Neural cell (in vitro differentiated cells): ENCODE results near the gene TMCO4. TPM values are rescaled to one million over a fixed set of nuclear protein-coding genes. Genes with fewer than 3 reads are reported as not detected.
A peak's percentile ranks its signal among the peaks of the same experiment; 100 is the strongest.

Source experiments
- H2AFZ ChIP-seq: fragments of 200-600, 300-800 bp; sonication (generic), shearing (Covaris generic); 2 replicates; pipeline ENCODE4 v1.6.0; 2014; ENCODE audit warnings: low read depth, mild to moderate bottlenecking, antibody characterized with exemption, low read length, moderate library complexity
- H3F3A ChIP-seq: fragments of 200-600 bp; shearing (Covaris generic); 2 replicates; pipeline ENCODE4 v1.6.1; 2016; ENCODE audit warnings: mild to moderate bottlenecking, moderate library complexity, mixed read lengths, antibody characterized with exemption, low read length; ENCODE audit not compliant: insufficient read depth, poor library complexity, severe bottlenecking
- H3K27ac ChIP-seq: fragments of 200-600, 300-800 bp; sonication (generic), shearing (Covaris generic); 2 replicates; pipeline ENCODE4 v1.5.1; 2014; ENCODE audit warnings: mild to moderate bottlenecking, low read length, moderate library complexity
- H3K27me3 ChIP-seq: fragments of 300-800, 200-600 bp; sonication (generic), shearing (Covaris generic); 2 replicates; pipeline ENCODE4 v1.6.0; 2014; ENCODE audit warnings: mild to moderate bottlenecking, low read depth, low read length, moderate library complexity; ENCODE audit not compliant: insufficient read depth
- H3K36me3 ChIP-seq: fragments of 300-800, 200-600 bp; sonication (generic), shearing (Covaris generic); 2 replicates; pipeline ENCODE4 v1.5.1; 2014; ENCODE audit warnings: mild to moderate bottlenecking, antibody characterized with exemption, low read length, moderate library complexity; ENCODE audit not compliant: insufficient read depth
- H3K4me2 ChIP-seq: fragments of 300-800, 200-600 bp; sonication (generic), shearing (Covaris generic); 2 replicates; pipeline ENCODE4 v1.6.0; 2014; ENCODE audit warnings: mild to moderate bottlenecking, low read length
- H3K4me3 ChIP-seq: fragments of 300-800, 200-600 bp; sonication (generic), shearing (Covaris generic); 2 replicates; pipeline ENCODE4 v1.5.1; 2014; ENCODE audit warnings: mild to moderate bottlenecking, low read length, moderate library complexity
- H3K79me2 ChIP-seq: fragments of 200-600 bp; shearing (Covaris generic); replicated peaks from 2 replicates; pipeline ENCODE4 v1.6.0; 2014; ENCODE audit warnings: mild to moderate bottlenecking, low read length, moderate library complexity; ENCODE audit not compliant: insufficient read depth
- H3K9ac ChIP-seq: fragments of 300-800, 200-600 bp; sonication (generic), shearing (Covaris generic); 2 replicates; pipeline ENCODE4 v1.6.1; 2016; ENCODE audit warnings: mild to moderate bottlenecking, low read length, mixed read lengths
- H3K9me2 ChIP-seq: fragments of 200-600 bp; shearing (Covaris generic); 2 replicates; pipeline ENCODE4 v1.6.1; 2016; ENCODE audit warnings: mild to moderate bottlenecking, low read length, mixed read lengths; ENCODE audit not compliant: insufficient read depth
- H3K9me3 ChIP-seq: fragments of 200-600, 300-800 bp; sonication (generic), shearing (Covaris generic); 2 replicates; pipeline ENCODE4 v1.6.1; 2016; ENCODE audit warnings: mild to moderate bottlenecking, mixed run types, low read length, moderate library complexity, mixed read lengths
- H4K20me1 ChIP-seq: fragments of 200-600 bp; shearing (Covaris generic); 2 replicates; pipeline ENCODE4 v1.6.1; 2016; ENCODE audit warnings: mild to moderate bottlenecking, mixed run types; ENCODE audit not compliant: insufficient read depth
- EP300 ChIP-seq: fragments of 450-650 bp; conservative IDR thresholded peaks from 2 replicates; pipeline ENCODE4 v1.6.1; 2014; ENCODE audit warnings: antibody characterized with exemption, mild to moderate bottlenecking, moderate library complexity; ENCODE audit not compliant: poor library complexity, severe bottlenecking
- EZH2 ChIP-seq: fragments of 200-600, 300-800 bp; shearing (Covaris generic), sonication (generic); IDR thresholded peaks from 2 replicates; pipeline ENCODE4 v1.6.1; 2014; ENCODE audit warnings: antibody characterized with exemption, low read length, borderline replicate concordance, mild to moderate bottlenecking; ENCODE audit not compliant: insufficient read depth, poor library complexity, severe bottlenecking
- MXI1 ChIP-seq: fragments of 450-650 bp; conservative IDR thresholded peaks from 2 replicates; pipeline ENCODE4 v1.6.1; 2014; ENCODE audit warnings: antibody characterized with exemption, mild to moderate bottlenecking; ENCODE audit not compliant: poor library complexity, severe bottlenecking
- POLR2AphosphoS5 ChIP-seq: IDR thresholded peaks from 2 replicates; pipeline ENCODE4 v1.6.1; 2012
- RAD21 ChIP-seq: fragments of 450-650 bp; conservative IDR thresholded peaks from 2 replicates; pipeline ENCODE4 v1.6.1; 2014; ENCODE audit warnings: antibody characterized with exemption, mild to moderate bottlenecking, moderate library complexity
- SMC3 ChIP-seq: fragments of 450-650 bp; conservative IDR thresholded peaks from 2 replicates; pipeline ENCODE4 v1.6.1; 2014; ENCODE audit warnings: antibody characterized with exemption, mild to moderate bottlenecking, moderate library complexity; ENCODE audit not compliant: poor library complexity
- TAF1 ChIP-seq: IDR thresholded peaks from 2 replicates; pipeline ENCODE4 v1.6.1; 2012; ENCODE audit warnings: low read depth
- polyA plus RNA-seq: library from polyadenylated mRNA; depleted of rRNA; stranded (reverse); fragments of >200 nt; gene quantifications from 2 replicates; pipeline ENCODE4 v1.2.3, GENCODE V29; 2014
- TF ChIP-seq, protein P1 (sequence below): IDR thresholded peaks from 2 replicates; pipeline ENCODE4 v1.6.1; 2012; ENCODE audit warnings: borderline replicate concordance
- TF ChIP-seq, protein P2 (sequence below): fragments of 450-650 bp; IDR thresholded peaks from 2 replicates; pipeline ENCODE4 v1.5.1; 2014; ENCODE audit warnings: antibody characterized with exemption, mild to moderate bottlenecking, moderate library complexity; ENCODE audit not compliant: poor library complexity, severe bottlenecking

The TMCO4 gene
- polyA plus RNA-seq, 1 donor from 2014 or later, result not detected

DNA sequence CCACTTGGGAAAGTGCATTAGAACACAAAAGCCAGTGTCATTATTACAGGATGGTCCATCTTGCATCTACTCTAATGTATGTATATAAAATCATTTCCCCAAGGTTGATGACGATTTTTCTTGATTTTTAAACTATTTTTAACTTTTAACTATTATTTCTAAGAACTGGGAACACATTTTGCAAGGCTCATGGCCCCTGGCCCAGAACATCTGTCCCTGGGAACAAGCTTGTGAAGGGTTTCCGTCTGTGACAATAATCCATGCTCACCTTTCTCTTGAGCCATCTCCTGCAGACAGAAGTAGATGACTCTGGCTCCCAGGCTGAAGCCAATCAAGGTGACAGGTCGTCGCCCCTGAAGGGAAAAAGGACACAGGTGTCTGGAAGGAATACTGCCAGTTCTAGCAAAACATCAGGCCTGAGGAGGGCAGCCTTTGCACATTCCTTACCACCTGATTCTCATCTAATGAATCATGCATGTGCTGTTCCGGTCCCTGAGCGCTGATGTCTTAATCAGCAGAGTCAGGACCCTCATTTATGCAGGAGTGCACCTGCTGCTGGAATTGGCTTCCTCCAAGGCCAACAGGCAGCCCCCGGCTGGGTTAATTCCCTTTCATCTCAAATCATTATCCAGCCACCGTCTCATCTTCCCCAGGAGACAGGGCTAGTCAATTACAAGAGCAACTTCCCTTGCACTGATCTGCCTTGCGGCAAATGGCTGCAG, 62.5 kb downstream of the TMCO4 start:
- Histone ChIP-seq H3K27me3 (no peaks in the 10 kb centered on the region), H3K9ac (no peak overlapping the region), H3K9me2 (no peaks in the 10 kb centered on the region), H3K4me3 (peak overlapping the region; percentile 47), H3K27ac (peak overlapping the region; percentile 24), H4K20me1 (no peaks in the 10 kb centered on the region), H3K9me3 (no peaks in the 10 kb centered on the region), H3K4me2 (peak overlapping the region; percentile 60), H3K36me3 (no peaks in the 10 kb centered on the region), H2AFZ (no peak overlapping the region), H3F3A (no peaks in the 10 kb centered on the region), H3K79me2 (no peaks in the 10 kb centered on the region)
- peak; percentile 72 for TF ChIP-seq EP300
- TF ChIP-seq, protein P1, sequence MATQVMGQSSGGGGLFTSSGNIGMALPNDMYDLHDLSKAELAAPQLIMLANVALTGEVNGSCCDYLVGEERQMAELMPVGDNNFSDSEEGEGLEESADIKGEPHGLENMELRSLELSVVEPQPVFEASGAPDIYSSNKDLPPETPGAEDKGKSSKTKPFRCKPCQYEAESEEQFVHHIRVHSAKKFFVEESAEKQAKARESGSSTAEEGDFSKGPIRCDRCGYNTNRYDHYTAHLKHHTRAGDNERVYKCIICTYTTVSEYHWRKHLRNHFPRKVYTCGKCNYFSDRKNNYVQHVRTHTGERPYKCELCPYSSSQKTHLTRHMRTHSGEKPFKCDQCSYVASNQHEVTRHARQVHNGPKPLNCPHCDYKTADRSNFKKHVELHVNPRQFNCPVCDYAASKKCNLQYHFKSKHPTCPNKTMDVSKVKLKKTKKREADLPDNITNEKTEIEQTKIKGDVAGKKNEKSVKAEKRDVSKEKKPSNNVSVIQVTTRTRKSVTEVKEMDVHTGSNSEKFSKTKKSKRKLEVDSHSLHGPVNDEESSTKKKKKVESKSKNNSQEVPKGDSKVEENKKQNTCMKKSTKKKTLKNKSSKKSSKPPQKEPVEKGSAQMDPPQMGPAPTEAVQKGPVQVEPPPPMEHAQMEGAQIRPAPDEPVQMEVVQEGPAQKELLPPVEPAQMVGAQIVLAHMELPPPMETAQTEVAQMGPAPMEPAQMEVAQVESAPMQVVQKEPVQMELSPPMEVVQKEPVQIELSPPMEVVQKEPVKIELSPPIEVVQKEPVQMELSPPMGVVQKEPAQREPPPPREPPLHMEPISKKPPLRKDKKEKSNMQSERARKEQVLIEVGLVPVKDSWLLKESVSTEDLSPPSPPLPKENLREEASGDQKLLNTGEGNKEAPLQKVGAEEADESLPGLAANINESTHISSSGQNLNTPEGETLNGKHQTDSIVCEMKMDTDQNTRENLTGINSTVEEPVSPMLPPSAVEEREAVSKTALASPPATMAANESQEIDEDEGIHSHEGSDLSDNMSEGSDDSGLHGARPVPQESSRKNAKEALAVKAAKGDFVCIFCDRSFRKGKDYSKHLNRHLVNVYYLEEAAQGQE, result peak; percentile 47
- peak; percentile 79 for TF ChIP-seq RAD21
- TF ChIP-seq EZH2, result no peak
- no peak for TF ChIP-seq TAF1
- TF ChIP-seq POLR2AphosphoS5, result peak; percentile 82
- peak; percentile 70 for TF ChIP-seq SMC3
- TF ChIP-seq, protein P2, sequence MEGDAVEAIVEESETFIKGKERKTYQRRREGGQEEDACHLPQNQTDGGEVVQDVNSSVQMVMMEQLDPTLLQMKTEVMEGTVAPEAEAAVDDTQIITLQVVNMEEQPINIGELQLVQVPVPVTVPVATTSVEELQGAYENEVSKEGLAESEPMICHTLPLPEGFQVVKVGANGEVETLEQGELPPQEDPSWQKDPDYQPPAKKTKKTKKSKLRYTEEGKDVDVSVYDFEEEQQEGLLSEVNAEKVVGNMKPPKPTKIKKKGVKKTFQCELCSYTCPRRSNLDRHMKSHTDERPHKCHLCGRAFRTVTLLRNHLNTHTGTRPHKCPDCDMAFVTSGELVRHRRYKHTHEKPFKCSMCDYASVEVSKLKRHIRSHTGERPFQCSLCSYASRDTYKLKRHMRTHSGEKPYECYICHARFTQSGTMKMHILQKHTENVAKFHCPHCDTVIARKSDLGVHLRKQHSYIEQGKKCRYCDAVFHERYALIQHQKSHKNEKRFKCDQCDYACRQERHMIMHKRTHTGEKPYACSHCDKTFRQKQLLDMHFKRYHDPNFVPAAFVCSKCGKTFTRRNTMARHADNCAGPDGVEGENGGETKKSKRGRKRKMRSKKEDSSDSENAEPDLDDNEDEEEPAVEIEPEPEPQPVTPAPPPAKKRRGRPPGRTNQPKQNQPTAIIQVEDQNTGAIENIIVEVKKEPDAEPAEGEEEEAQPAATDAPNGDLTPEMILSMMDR, result peak; percentile 77
- peak; percentile 49 for TF ChIP-seq MXI1

DNA sequence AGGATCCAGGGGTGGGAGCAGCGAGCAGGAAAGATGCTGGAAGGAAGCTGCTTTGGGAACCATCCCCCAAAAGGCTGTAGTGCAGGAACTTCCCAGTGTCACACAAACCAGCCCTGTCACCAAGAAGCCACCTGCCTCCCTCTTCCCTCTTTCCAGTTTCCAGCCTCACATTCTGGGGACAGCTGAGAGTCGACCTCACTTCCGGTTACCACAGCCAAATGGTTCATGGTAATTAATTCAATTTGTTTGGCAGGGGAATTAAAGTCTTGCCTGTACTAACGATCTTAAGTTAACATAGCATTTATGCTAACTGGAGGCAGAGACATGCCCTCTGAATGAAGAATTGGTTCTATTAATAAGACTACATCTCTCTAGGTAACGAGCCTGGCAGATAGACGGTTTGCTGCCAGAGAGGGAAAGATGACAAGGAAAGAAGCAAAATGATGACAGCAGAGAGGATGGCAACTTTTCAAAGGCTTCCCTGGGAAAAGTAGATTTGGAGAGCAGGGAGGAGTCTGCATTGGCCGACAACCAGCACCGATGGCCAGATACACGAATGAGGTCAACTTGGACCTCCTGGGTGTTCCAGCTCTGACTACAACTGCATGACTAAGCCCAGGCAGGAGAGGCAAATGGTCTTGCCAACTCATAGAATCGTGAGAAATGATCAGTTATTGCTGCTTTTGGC, 64.1 kb downstream of the TMCO4 start:
- no peak overlapping the region for H3K4me2 ChIP-seq
- H3K36me3 ChIP-seq, result no peaks in the 10 kb centered on the region
- H3K27me3 ChIP-seq, result no peaks in the 10 kb centered on the region
- H3K9ac ChIP-seq, result no peak overlapping the region
- H3F3A ChIP-seq, result no peaks in the 10 kb centered on the region
- no peak overlapping the region for H3K27ac ChIP-seq
- no peak overlapping the region for H3K4me3 ChIP-seq
- TF ChIP-seq POLR2AphosphoS5 (no peak), TAF1 (no peak)
- H2AFZ ChIP-seq, result no peak overlapping the region
- no peaks in the 10 kb centered on the region for H3K9me2 ChIP-seq
- H3K9me3 ChIP-seq, result no peaks in the 10 kb centered on the region
- H3K79me2 ChIP-seq, result no peaks in the 10 kb centered on the region
- H4K20me1 ChIP-seq, result no peaks in the 10 kb centered on the region
